Measurements from ENCODE around the gene MSRB3.
A peak's percentile ranks its signal among the peaks of the same experiment; 100 is the strongest.
"Not testable (repeated sequence)": the region's sequence is repeated elsewhere in the genome, so short reads cannot be mapped to it uniquely, and the experiment has no call there.

MSRB3 gene

GRCh38 chr12:65465766-65466547, 187.5 kb downstream of the MSRB3 start:
- TF ChIP-seq CTCF (conservative IDR thresholded peaks at IDR 0.05; ENCODE audit: low read length): no peak
- DNase-seq (ENCODE audit: low read depth): no peak
- no peak overlapping the region for H3K4me3 ChIP-seq (ENCODE audit: low read length)

GRCh38 chr12:65466911-65467310, 188.4 kb downstream of the MSRB3 start:
- peak; percentile 11 for DNase-seq (ENCODE audit: low read depth)
- no peak overlapping the region for H3K4me3 ChIP-seq (ENCODE audit: low read length)
- TF ChIP-seq CTCF (conservative IDR thresholded peaks at IDR 0.05; ENCODE audit: low read length): no peak

- DNase-seq (ENCODE audit: low read depth): peak; percentile 82
- H3K4me3 ChIP-seq (ENCODE audit: low read length): no peak overlapping the region
- TF ChIP-seq CTCF (conservative IDR thresholded peaks at IDR 0.05; ENCODE audit: low read length): no peak
Measured at GRCh38 chr12:65470256-65470655, 191.8 kb downstream of the MSRB3 start.

GRCh38 chr12:65472079-65472478, 193.6 kb downstream of the MSRB3 start:
- no peak for DNase-seq (ENCODE audit: low read depth)
- H3K4me3 ChIP-seq (ENCODE audit: low read length): no peak overlapping the region
- no peak for TF ChIP-seq CTCF (conservative IDR thresholded peaks at IDR 0.05; ENCODE audit: low read length)

GRCh38 chr12:65474831-65475230, 196.3 kb downstream of the MSRB3 start:
- no peak for DNase-seq (ENCODE audit: low read depth)
- TF ChIP-seq CTCF (conservative IDR thresholded peaks at IDR 0.05; ENCODE audit: low read length): no peak
- no peak overlapping the region for H3K4me3 ChIP-seq (ENCODE audit: low read length)

GRCh38 chr12:65477721-65478120, 199.2 kb downstream of the MSRB3 start:
- no peak overlapping the region for H3K4me3 ChIP-seq (ENCODE audit: low read length)
- no peak for TF ChIP-seq CTCF (conservative IDR thresholded peaks at IDR 0.05; ENCODE audit: low read length)
- no peak for DNase-seq (ENCODE audit: low read depth)

- not testable (repeated sequence) for DNase-seq (ENCODE audit: low read depth); H3K4me3 ChIP-seq (ENCODE audit: low read length)
Measured at GRCh38 chr12:65483891-65484516, 205.5 kb downstream of the MSRB3 start.

All from AG10803 (cell line).